MM.1S (cell line): ENCODE data around the gene CABP2.

Experiments
- DNase-seq: peaks from one replicate; pipeline ENCODE4 v3.0.0-alpha.2; 2015
- H2AFZ ChIP-seq: fragments of 300-600 bp; sonication (generic); 2 replicates; pipeline ENCODE4 v1.6.0; 2016; ENCODE audit warnings: antibody characterized with exemption, low read length
- H3F3A ChIP-seq: fragments of 300-600 bp; sonication (generic); 2 replicates; pipeline ENCODE4 v1.6.1; 2016; ENCODE audit warnings: mild to moderate bottlenecking, antibody characterized with exemption, low read length, moderate library complexity, mixed read lengths; ENCODE audit not compliant: insufficient read depth
- H3K27ac ChIP-seq: fragments of 300-600 bp; sonication (generic); 2 replicates; pipeline ENCODE4 v1.5.1; 2016; ENCODE audit warnings: mild to moderate bottlenecking, low read length
- H3K27me3 ChIP-seq: fragments of 300-600 bp; sonication (generic); replicated peaks from 2 replicates; pipeline ENCODE4 v1.6.0; 2016; ENCODE audit warnings: low read length; ENCODE audit not compliant: insufficient read depth
- H3K36me3 ChIP-seq: fragments of 300-600 bp; sonication (generic); replicated peaks from 2 replicates; pipeline ENCODE4 v1.6.1; 2016; ENCODE audit warnings: mild to moderate bottlenecking, low read length, mixed read lengths; ENCODE audit not compliant: insufficient read depth
- H3K4me1 ChIP-seq: fragments of 300-600 bp; sonication (generic); 2 replicates; pipeline ENCODE4 v1.6.1; 2016; ENCODE audit warnings: low read length, mixed read lengths
- H3K4me2 ChIP-seq: fragments of 300-600 bp; sonication (generic); 2 replicates; pipeline ENCODE4 v1.6.0; 2016; ENCODE audit warnings: low read depth, low read length
- H3K4me3 ChIP-seq: fragments of 300-600 bp; sonication (generic); 2 replicates; pipeline ENCODE4 v1.5.1; 2016; ENCODE audit warnings: low read length, mixed read lengths
- H3K79me2 ChIP-seq: fragments of 300-600 bp; sonication (generic); 2 replicates; pipeline ENCODE4 v1.6.1; 2016; ENCODE audit warnings: mixed run types, low read length, mixed read lengths
- H3K9ac ChIP-seq: fragments of 300-600 bp; sonication (generic); 2 replicates; pipeline ENCODE4 v1.6.1; 2016; ENCODE audit warnings: low read length, mixed read lengths
- H3K9me2 ChIP-seq: fragments of 300-600 bp; sonication (generic); replicated peaks from 2 replicates; pipeline ENCODE4 v1.6.1; 2016; ENCODE audit warnings: mild to moderate bottlenecking, low read length, mixed read lengths; ENCODE audit not compliant: insufficient read depth
- H3K9me3 ChIP-seq: fragments of 300-600 bp; sonication (generic); replicated peaks from 2 replicates; pipeline ENCODE4 v1.6.1; 2016; ENCODE audit warnings: mild to moderate bottlenecking, low read length, mixed read lengths; ENCODE audit not compliant: insufficient read depth
- H4K20me1 ChIP-seq: fragments of 300-600 bp; sonication (generic); 2 replicates; pipeline ENCODE4 v1.6.1; 2016; ENCODE audit warnings: mild to moderate bottlenecking, low read length, moderate library complexity, mixed read lengths; ENCODE audit not compliant: insufficient read depth
- EZH2 ChIP-seq: fragments of 300-600 bp; sonication (generic); optimal IDR thresholded peaks from 2 replicates; pipeline ENCODE3; 2017; ENCODE audit warnings: low read depth, mild to moderate bottlenecking, antibody characterized with exemption, low read length, mixed read lengths
- EZH2phosphoT487 ChIP-seq: fragments of 300-600 bp; sonication (generic); IDR thresholded peaks from 2 replicates; pipeline ENCODE4 v1.6.1; 2018; ENCODE audit warnings: antibody characterized with exemption, low read length
- TF ChIP-seq, protein P1 (sequence below): fragments of 300-600 bp; sonication (generic); IDR thresholded peaks from 2 replicates; pipeline ENCODE4 v1.5.1; 2016; ENCODE audit warnings: antibody characterized with exemption, low read length, mixed read lengths

CABP2 gene

GRCh38 chr11:67503119-67504004 is 19.9 kb downstream of the CABP2 start:
- Histone ChIP-seq H3F3A (peaks cover 14% of the 10 kb centered on the region), H4K20me1 (no peaks in the 10 kb centered on the region), H3K27me3 (peaks cover 55% of the 10 kb centered on the region), H3K4me2 (no peak overlapping the region), H2AFZ (no peak overlapping the region), H3K4me1 (peaks cover 20% of the 10 kb centered on the region), H3K9ac (no peak overlapping the region), H3K4me3 (no peak overlapping the region), H3K27ac (no peak overlapping the region), H3K9me2 (no peaks in the 10 kb centered on the region), H3K79me2 (peaks cover 13% of the 10 kb centered on the region), H3K9me3 (no peaks in the 10 kb centered on the region), H3K36me3 (no peaks in the 10 kb centered on the region)
- TF ChIP-seq EZH2 (peak; percentile 87), EZH2phosphoT487 (no peak)
- no peak for DNase-seq

DNA sequence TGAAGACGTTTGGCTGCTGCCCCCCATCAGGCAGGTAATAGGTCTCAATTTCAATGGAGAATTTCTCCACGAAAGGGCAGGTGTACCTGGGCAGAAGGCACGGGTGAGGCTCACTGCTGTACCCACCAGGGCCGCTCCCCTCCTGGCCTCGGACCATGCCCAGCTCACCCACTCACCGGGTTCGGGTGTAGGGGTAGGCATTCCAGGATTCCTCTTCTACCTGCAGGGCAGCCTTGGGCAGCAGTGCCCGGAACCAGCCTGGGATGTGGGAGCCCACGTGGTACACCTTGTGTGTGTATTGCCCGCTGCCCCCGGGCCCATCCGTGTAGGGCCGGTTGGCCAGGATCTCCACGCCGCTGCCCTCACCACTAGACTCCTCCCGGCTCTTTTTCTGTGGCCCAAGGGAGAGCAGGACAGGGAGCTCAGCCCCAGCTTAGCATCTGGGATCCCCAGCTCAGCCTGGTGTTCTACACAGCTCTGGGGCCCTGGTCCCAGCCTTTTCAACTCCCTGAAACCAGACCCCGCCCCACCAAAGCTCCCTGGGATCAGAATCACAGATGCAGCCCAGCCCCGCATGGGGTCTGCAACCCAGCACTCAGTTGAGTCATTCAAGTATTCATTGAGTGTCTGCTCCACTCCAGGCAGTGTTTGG is 20.8 kb downstream of the CABP2 start:
- H2AFZ ChIP-seq, result no peak overlapping the region
- no peak overlapping the region for H3K4me3 ChIP-seq
- H3K27me3 ChIP-seq, result peaks cover 64% of the 10 kb centered on the region
- no peaks in the 10 kb centered on the region for H3K36me3 ChIP-seq
- DNase-seq, result no peak
- H3F3A ChIP-seq, result peaks cover 9% of the 10 kb centered on the region
- no peak overlapping the region for H3K27ac ChIP-seq
- H3K79me2 ChIP-seq, result peaks cover 12% of the 10 kb centered on the region
- H3K9me2 ChIP-seq, result no peaks in the 10 kb centered on the region
- TF ChIP-seq, protein P1, sequence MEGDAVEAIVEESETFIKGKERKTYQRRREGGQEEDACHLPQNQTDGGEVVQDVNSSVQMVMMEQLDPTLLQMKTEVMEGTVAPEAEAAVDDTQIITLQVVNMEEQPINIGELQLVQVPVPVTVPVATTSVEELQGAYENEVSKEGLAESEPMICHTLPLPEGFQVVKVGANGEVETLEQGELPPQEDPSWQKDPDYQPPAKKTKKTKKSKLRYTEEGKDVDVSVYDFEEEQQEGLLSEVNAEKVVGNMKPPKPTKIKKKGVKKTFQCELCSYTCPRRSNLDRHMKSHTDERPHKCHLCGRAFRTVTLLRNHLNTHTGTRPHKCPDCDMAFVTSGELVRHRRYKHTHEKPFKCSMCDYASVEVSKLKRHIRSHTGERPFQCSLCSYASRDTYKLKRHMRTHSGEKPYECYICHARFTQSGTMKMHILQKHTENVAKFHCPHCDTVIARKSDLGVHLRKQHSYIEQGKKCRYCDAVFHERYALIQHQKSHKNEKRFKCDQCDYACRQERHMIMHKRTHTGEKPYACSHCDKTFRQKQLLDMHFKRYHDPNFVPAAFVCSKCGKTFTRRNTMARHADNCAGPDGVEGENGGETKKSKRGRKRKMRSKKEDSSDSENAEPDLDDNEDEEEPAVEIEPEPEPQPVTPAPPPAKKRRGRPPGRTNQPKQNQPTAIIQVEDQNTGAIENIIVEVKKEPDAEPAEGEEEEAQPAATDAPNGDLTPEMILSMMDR, result no peak
- TF ChIP-seq EZH2phosphoT487, result no peak
- TF ChIP-seq EZH2, result no peak
- no peaks in the 10 kb centered on the region for H3K9me3 ChIP-seq
- H3K4me1 ChIP-seq, result peaks cover 20% of the 10 kb centered on the region
- H3K9ac ChIP-seq, result no peak overlapping the region
- H4K20me1 ChIP-seq, result no peaks in the 10 kb centered on the region
- no peak overlapping the region for H3K4me2 ChIP-seq

GRCh38 chr11:67501854-67502253 is 21.4 kb downstream of the CABP2 start:
- H3F3A ChIP-seq, result peaks cover 3% of the 10 kb centered on the region; the same call in 1 of the 2 replicates
- H3K9me3 ChIP-seq, result no peaks in the 10 kb centered on the region

More at GRCh38 chr11:67501854-67502253, 21.4 kb downstream of the CABP2 start:
- Histone ChIP-seq H3K9me2 (no peaks in the 10 kb centered on the region), H2AFZ (no peak overlapping the region), H3K27ac (no peak overlapping the region), H4K20me1 (no peaks in the 10 kb centered on the region), H3K79me2 (peaks cover 6% of the 10 kb centered on the region), H3K9ac (no peak overlapping the region), H3K4me1 (peaks cover 15% of the 10 kb centered on the region), H3K27me3 (peaks cover 69% of the 10 kb centered on the region), H3K36me3 (no peaks in the 10 kb centered on the region), H3K4me3 (no peak overlapping the region), H3K4me2 (no peak overlapping the region)
- no peak for TF ChIP-seq EZH2
- TF ChIP-seq, protein P1, result no peak
- no peak for TF ChIP-seq EZH2phosphoT487
- no peak for DNase-seq
